ENCODE measurements around the gene TBC1D5.

Gene TBC1D5

GRCh38 chr3:17733215-17733614 is 9.2 kb downstream of the TBC1D5 start:
- no peak for TF ChIP-seq CTCF (IDR thresholded peaks at IDR 0.05)

- TF ChIP-seq CTCF (IDR thresholded peaks at IDR 0.05): no peak
These were observed 12.0 kb downstream of the TBC1D5 start for GRCh38 chr3:17730318-17730967.

GRCh38 chr3:17726313-17726712 is 16.1 kb downstream of the TBC1D5 start:
- no peak for TF ChIP-seq CTCF (IDR thresholded peaks at IDR 0.05)

GRCh38 chr3:17724948-17725347 is 17.5 kb downstream of the TBC1D5 start:
- TF ChIP-seq CTCF (IDR thresholded peaks at IDR 0.05): no peak

- no peak for TF ChIP-seq CTCF (IDR thresholded peaks at IDR 0.05)
These were observed 18.3 kb downstream of the TBC1D5 start for GRCh38 chr3:17724122-17724521.

- no peak for TF ChIP-seq CTCF (IDR thresholded peaks at IDR 0.05)
These were observed 25.0 kb downstream of the TBC1D5 start for GRCh38 chr3:17717411-17717810.

- TF ChIP-seq CTCF (IDR thresholded peaks at IDR 0.05): no peak
These were observed 28.0 kb downstream of the TBC1D5 start for GRCh38 chr3:17714473-17714872.

Data from LNCAP (cell line).